Left kidney (tissue), 8 donors: Measurements from ENCODE around the gene PRR20G. TPM values are rescaled to one million over a fixed set of nuclear protein-coding genes. Genes with fewer than 3 reads are reported as not detected.
"Not testable (repeated sequence)": the region's sequence is repeated elsewhere in the genome, so short reads cannot be mapped to it uniquely, and the experiment has no call there.

Experiments used
- DNase-seq: peaks from one replicate; pipeline ENCODE4 v3.0.0-alpha.2; 2013
- long read RNA-seq, 8 donors: transcript quantifications; one replicate each; lab custom pipeline, GENCODE V29; 2026
- polyA plus RNA-seq: library from polyadenylated mRNA; unstranded; fragments of 120-200 nt; gene quantifications from one replicate; pipeline ENCODE4 v1.2.1, GENCODE V29; 2013; ENCODE audit not compliant: insufficient read length

Gene PRR20G
- polyA plus RNA-seq = not detected
- long read RNA-seq, donor 1 = 0 reads
- long read RNA-seq, donor 2 = 0 reads
- long read RNA-seq, donor 3 = 0 reads
- long read RNA-seq, donor 4 = 0 reads
- long read RNA-seq, donor 5 = 0 reads
- long read RNA-seq, donor 6 = 0 reads
- long read RNA-seq, donor 7 = 0 reads
- long read RNA-seq, donor 8 = 0 reads

DNA sequence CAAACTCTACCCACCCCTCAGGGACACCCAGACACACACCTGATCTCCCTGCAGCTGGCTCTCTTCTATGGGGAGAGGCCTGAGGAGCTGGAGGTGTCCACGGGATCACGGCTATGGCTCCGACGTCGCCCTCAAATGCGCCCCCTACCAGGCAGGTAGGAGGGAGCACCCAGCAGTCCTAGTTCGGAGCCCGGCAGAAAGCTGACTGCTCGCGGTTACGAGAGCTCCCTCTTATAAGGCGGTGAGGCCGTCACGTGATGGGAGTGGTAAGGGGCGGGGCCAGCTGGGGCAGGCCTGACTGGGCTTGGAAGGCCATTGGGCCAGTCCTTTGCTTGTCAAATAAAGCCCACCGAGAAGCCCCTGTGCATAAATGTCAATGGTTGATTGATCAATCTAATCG is at the start of gene PRR20G:
Gene PRR20G, minus strand, starts transcription at position 207 of the 400 bp plus-strand sequence. CDS start 681 bp downstream, outside the sequence.
- no peak for DNase-seq

GRCh38 chr3:127337001-127337400 is 49.2 kb upstream of the PRR20G start:
- no peak for DNase-seq

DNA sequence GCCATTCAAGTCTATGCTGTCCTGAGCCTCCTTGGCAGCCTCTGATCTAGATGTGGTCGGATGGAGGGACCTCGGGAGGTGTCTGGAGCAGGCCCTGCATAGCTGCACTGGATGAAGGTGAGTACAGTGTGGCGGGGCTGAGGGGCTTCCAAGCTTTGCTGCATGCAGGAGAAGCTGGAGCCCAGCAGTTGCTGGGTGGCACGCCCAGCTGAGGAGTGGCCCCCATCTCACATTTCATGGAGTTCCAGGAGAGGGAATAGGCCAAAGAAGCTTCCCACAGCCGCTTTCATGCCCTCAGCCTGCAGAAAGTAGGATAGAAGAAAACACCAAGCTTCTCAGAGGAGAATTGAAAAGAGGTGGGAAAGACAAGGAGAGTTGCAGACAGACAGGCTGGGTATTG is 48.3 kb upstream of the PRR20G start:
- no peak for DNase-seq

DNA sequence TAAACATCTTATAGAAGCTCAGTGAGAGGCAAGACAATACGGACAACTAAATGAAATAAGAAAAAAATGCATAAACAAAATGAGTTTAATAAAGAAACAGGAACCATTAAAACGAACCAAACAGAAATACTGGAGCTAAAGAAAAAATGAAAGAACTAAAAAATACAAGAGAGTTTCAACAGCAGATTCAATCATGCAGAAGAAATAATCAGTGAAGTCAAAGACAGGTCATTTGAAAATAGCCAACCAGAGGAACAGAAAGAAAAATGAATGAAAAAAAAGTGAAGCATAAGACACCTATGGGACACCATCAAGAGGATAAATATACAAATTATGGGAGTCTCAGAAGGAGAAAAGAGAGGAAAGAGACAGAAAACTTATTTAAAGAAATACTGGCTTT is 42.5 kb upstream of the PRR20G start:
- no peak for DNase-seq

DNA sequence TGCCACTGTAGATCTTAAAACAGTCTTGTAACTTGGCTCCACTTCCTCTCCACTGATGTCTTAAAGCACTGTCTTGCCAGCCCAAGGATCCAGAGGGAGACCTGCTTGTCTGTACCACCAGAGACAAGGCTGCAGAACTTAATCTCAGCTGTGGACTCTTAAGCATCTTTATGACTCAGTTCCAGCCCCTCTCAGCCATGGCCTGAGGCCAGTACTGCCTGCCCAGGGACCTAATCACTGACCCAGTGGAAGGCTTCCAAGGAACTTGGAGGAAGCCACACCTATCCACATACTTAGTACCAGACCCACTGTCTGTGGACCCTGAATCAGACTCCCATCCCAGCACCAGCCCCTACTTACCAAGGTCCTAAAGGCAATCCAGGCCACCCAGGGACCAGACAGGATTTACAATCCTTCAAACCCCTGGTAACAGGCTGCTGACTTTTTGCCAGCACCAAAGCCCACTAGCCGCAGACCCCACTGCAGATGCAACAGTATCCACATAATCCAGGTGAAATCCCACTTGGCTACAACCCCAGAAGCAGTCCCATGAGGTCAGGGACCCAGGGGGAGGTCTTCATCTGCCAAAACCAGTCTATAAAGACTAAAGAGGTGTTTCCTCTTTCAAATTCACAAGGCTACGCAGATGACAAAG is 41.9 kb upstream of the PRR20G start:
- no peak for DNase-seq

- DNase-seq = no peak
These were observed 40.6 kb upstream of the PRR20G start for GRCh38 chr3:127328421-127328820.

DNA sequence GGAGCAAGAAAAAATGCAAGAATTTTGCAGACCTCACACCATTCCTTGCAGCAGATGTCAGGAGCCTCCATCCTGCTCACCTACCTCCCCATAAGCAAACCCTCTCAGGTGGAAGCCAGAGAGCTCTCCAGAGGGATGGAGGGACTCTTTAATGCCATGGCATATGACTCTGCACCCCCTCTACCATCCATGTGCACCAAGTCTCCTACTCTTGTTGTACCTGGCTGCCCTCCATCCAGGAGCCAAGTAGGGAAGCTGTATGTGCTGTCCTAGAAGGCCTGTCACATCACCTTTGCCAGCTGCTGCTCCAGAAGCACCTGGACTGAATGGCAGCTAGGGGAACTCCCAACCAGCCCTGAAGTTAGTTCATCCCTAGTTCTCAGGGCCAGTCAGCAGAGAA is 38.5 kb upstream of the PRR20G start:
- no peak for DNase-seq

DNA sequence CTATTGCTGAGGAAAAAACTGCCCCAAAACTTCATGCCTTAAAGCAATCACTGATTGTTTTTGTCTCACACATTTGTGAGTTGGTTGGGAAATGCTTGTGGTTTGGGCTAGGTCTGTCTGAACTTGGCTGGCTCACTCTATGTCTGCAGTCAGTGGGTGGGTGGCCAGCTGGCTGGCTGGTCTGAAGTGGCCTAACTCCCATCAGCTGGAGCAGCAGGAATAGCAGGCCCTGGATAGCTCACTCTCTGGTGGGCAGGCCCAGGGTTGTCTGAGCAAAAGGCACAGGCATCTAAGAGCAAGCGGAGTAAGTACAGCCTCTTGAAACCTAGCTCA is 37.7 kb upstream of the PRR20G start:
- DNase-seq = no peak

DNA sequence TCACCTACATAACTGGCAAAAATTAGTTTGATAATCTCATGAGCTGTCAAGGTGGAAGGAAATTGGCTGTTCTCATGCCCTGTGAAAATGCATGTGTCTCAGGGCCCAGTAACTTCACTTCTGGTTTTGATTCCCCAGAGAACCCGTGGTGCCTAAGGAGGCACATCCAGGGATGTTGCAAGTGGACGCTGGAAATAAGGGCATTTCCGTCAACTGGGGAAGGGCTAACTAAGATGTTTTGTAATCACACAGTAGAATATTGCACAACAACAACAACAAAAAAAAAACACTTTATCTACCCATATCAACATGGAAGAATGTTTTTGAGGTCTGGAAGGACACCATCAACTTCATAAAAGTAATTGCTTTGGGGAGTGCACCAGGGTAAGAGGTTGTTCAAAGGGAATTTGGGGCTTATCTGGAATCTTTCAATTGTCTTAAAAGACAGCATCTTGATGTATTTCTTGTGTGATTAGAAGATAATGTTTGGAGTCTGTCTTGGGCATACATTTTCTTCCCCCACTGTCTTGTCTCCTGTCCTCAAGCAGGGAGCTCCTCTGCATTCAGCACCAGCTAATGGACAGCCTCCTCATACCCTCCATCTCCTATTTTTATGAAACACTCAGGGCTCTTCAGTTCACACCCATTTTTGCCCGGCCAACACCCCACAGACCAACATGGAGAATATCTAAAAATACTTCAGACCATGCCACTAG is 37.2 kb upstream of the PRR20G start:
- DNase-seq = no peak

GRCh38 chr3:127324076-127324475 is 36.2 kb upstream of the PRR20G start:
- no peak for DNase-seq

GRCh38 chr3:127323581-127323980 is 35.7 kb upstream of the PRR20G start:
- no peak for DNase-seq

DNA sequence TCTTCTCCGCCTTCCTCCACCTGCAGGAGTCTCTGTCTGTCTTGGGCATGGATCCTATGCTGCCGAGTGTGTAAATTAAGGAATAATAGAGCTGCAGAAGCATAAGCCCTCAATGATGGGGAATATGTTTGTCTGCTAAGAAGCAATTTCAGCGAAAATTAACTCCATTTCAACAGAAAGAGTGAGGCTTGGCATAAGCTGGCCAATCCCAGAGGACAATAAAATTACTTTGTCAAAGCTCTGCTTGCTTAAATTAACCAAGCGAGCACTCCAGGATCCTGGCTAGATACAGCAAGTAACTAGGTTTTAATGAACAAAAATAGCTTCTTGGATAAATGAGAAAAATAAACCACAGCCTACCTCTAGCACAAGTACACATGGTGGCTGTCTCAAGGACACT is 33.5 kb upstream of the PRR20G start:
- DNase-seq = no peak

GRCh38 chr3:127320529-127321121 is 32.8 kb upstream of the PRR20G start:
- peak; percentile 18 for DNase-seq

GRCh38 chr3:127316685-127317084 is 28.8 kb upstream of the PRR20G start:
- no peak for DNase-seq

DNA sequence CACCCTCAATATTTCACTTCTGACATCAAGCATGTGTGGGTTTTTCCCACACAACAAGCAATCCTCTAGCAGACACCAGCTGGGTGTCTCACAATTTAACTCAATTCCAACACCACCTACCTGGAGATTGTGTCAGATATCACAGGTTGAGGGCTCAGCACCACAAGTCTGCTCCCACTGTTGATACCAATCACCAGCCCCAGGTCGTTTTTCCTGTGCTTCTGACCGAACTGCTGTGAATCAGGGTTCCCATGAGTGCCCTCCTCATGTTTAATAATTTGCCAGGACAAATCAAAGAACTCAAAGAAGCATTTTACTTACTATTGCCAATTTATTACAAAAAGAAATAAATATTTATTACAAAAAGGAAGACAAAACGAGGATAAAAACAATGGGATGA is 25.0 kb upstream of the PRR20G start:
- no peak for DNase-seq

DNA sequence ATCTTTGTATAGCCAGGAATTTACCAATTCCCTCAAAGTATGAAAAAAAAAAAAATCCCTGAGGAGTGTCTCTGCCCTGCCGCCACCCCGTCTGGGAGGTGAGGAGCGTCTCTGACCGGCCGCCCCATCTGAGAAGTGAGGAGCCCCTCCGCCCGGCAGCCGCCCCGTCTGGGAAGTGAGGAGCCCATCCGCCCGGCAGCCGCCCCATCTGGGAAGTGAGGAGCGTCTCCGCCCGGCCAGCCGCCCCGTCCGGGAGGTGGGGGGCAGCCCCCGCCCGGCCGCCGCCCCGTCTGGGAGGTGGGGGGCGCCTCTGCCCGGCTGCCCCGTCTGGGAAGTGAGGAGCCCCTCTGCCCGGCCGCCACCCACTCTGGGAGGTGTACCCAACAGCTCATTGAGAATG is 21.0 kb upstream of the PRR20G start:
- DNase-seq = not testable (repeated sequence)

DNA sequence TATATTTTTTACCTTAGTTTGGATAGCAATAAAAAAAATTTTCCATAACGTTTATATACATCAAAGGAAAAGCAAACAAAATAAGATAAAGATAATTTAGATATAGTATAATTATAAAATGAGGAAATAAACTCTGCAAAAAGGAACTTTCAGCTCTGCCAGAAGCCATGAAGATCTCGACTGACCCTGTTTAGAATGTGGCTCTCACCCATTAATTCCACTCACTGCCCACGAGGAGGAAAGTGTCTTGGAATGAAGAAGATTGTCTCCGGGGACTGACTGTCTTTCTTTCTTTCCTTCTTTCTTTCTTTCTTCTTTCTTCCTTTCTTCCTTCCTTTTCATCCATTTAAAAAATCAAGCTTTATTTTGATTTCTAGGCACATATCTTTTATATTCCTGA is 20.1 kb upstream of the PRR20G start:
- no peak for DNase-seq

GRCh38 chr3:127307112-127307835 is 19.4 kb upstream of the PRR20G start:
- DNase-seq = no peak

GRCh38 chr3:127306361-127307111 is 18.7 kb upstream of the PRR20G start:
- DNase-seq = no peak

- no peak for DNase-seq
These were observed 17.7 kb upstream of the PRR20G start for GRCh38 chr3:127305499-127306060.

DNA sequence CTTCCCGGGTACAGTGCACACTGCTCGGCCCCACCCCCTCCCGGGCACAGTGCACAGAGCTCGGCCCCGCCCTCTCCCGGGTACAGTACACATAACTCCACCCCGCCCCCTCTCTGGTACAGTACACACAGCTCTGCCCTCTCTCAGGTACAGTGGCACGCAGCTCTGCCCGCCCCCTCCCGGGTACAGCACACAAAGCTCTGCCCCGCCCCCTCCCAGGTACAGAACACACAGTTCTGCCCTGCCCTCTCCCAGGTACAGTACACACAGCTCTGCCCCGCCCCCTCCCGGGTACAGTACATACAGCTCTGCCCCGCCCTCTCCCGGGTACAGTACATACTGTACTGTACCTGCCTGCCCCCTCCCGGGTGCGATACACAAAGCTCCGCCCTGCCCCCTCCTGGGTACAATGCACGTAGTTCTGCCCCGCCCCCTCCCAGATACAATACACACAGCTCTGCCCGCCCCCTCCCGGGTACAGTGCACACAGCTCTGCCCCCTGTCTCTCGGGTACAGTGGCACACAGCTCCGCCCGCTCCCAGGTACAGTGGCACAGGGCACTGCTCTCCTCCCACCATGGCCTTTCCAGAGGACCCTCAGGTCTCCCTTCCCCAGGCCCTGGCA is 16.4 kb upstream of the PRR20G start:
- no peak for DNase-seq
